GM20000 (cell line): ENCODE measurements around the gene PARM1.
A peak's percentile ranks its signal among the peaks of the same experiment; 100 is the strongest.

Source experiments
- DNase-seq: peaks from one replicate; pipeline ENCODE4 v3.0.0; 2012; ENCODE audit warnings: low spot score
- TF ChIP-seq, protein P1 (sequence below): IDR thresholded peaks from 2 replicates; pipeline ENCODE4 v1.5.1; 2012; ENCODE audit warnings: mild to moderate bottlenecking, control low read depth; ENCODE audit errors: extremely low read depth, missing control alignments

The PARM1 gene

DNA sequence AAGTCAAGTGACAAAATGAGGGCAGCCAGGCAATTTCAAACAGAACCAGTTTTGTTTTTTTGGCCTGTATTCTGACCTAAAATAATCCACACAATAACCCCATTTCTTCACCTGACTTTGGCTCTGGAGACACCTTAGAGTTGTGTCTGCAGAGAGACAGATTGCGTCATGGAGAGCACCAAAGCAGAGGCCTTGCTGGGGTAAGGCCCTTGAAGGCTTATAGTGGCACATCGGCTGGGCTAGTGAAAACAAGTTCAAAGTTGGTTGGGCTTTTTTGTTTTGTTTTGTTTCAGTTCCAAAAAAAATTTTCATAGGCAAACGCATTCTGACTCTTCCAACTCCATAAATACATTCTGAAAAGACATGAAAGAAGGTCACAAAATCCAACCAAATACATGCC, 34.4 kb downstream of the PARM1 start:
- TF ChIP-seq, protein P1, sequence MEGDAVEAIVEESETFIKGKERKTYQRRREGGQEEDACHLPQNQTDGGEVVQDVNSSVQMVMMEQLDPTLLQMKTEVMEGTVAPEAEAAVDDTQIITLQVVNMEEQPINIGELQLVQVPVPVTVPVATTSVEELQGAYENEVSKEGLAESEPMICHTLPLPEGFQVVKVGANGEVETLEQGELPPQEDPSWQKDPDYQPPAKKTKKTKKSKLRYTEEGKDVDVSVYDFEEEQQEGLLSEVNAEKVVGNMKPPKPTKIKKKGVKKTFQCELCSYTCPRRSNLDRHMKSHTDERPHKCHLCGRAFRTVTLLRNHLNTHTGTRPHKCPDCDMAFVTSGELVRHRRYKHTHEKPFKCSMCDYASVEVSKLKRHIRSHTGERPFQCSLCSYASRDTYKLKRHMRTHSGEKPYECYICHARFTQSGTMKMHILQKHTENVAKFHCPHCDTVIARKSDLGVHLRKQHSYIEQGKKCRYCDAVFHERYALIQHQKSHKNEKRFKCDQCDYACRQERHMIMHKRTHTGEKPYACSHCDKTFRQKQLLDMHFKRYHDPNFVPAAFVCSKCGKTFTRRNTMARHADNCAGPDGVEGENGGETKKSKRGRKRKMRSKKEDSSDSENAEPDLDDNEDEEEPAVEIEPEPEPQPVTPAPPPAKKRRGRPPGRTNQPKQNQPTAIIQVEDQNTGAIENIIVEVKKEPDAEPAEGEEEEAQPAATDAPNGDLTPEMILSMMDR: no peak
- no peak for DNase-seq

DNA sequence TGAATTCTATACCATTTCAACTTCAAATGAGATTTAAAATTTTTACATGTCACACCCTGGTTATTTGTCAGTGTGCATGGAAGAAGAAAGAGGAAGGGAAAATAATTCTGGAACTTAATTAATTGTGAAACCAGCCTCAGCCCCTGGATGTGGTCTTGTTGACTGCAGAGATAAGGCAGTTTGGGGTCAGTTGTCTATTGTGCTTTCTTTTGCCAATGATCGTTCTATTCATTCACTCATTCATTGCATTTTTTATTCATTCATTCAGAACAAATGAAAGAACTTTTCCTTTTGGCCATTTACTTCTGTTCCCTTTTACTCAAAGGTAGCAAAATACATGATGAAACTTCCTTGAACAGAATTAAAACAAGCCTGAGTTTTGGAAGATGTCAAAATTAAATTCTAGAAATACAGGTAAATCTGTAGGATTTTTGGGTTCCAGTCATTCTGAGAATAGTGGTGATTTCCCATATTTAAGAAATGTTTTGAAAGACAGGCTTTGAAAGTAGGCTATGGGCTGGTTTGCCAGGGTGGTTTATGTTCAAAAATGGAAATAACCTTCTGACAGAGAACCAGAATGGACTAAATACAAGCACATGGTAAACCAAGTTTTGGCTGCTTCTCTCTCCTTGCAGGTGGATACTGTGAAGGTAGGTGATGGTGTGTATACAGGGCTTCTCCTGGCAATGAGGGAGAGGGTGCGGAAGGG, 35.7 kb downstream of the PARM1 start:
- DNase-seq: peak; percentile 12
- TF ChIP-seq, protein P1: no peak

DNA sequence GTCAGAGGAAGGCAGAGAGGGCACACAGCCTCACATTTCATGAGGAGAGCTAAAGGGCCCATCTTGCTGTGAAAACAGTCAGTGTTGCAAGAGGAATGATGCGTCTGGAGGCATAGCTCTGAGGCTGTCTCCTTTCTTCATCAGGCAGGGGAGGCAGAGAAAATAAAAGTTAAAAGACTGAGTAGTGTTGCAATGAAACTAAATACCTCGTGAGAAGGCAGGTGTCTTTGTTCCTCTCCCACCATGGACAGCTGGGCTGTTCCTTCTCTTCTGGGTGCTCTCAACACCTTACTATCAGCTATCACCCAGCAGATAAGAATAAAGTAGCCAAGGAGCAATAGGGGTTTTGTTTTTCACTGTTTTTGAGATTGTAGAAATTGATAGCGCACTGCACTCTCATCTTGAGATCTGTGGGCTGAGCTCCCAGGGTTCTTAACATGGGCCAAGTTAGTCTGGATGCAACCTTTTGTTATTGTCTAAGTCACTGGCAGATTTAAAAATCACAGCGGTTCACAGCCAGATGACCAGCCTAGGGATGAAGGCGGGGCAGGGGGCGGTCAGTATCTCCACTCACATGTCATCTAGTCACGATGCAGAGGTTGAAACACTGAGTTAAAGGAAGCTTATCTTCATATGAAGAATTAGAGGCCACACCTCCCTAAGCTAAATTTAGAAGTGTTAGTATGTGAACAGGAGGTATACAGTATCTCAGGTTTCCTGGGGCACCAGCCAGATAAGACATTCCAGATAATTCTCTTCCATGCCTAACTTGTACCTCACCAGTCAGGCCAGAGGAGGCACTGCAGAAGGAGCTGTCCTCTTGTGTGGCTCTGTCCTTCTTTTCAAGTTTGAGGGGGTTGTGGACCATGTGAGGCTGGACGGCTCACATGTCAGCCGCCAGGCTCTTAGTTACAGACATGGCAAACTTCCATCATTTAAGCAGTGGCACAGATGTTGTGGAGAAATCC, 36.9 kb downstream of the PARM1 start:
- TF ChIP-seq, protein P1: no peak
- no peak for DNase-seq

DNA sequence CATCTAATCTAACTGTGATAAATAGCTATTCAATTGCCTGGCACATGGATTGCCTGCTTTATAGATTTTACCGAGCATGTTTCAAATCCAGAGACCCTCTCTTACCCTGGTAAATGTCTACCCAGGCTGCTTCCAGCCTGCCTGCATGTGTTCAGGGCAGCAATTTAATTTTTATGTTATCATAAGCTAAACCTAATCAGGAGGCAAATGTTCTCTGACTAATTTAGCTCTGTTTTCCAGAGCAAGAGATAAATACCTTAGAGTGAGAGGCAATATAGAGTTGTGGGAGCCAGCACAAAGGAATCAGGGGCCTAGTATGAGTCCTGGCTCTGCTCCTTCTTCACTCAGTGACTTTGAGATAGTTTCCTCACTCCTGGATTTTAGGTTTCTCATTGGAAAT, 37.7 kb downstream of the PARM1 start:
- TF ChIP-seq, protein P1: no peak
- DNase-seq: no peak

DNA sequence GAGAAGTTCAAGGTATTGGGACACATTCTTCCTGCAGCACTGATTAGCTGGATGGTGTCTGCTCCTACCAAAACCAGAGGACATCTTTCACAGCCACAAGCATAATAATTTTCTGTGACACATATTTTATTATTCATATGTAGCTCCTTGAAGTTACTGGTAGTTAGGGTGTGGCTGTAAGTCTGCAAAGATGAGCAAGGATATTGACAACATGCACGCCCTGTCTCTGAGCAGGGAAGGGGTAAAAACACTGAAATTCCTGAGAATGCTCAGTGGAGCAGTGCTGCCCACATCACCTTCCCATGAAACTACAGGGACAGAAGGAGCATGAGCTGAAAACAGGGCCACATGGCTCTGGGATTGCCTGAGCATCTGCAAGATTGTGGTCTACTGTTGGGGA, 38.9 kb downstream of the PARM1 start:
- TF ChIP-seq, protein P1: no peak
- no peak for DNase-seq

DNA sequence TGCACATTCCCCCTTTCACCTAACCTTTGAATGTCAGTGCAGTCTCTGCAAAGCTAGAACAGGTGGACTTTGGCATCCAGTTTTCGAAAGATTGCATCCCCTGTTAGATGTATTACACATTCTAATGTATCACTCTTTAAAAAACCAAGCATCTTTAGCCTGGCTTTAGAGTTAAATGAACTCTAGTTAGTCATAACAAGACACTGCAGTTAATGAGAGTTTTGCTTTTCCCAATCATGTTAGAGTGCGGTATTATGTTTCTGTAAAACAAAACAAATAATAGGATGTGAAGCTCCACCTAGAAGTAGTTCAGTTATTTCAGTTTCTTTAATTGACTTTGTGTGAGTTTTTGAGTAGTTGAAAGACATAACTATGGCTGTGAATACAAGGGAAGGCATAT, 42.2 kb downstream of the PARM1 start:
- DNase-seq: no peak
- TF ChIP-seq, protein P1: no peak
